PC-3 (cell line): Measurements from ENCODE around the gene EPHA7. TPM values are rescaled to one million over a fixed set of nuclear protein-coding genes. Genes with fewer than 3 reads are reported as not detected.

Experiments used
- ATAC-seq: fragments of 200-7000 bp; cut with Tn5 transposase; 2 replicates; pipeline ENCODE4 v1.9.1; 2020; ENCODE audit warnings: mild to moderate bottlenecking, moderate library complexity
- BruUV-seq: library from RNA; stranded (reverse); fragments of 400-500 nt; replicated peaks from 2 replicates; lab custom pipeline; 2021; lab: Mats Ljungman, UMichigan
- CTCF ChIA-PET: fragments of 300-600 bp; sonication (Branson Sonifier 250); formaldehyde crosslinking; loops from one replicate; lab custom pipeline; 2022; ENCODE audit warnings: antibody characterized with exemption; lab: Charles Lee
- POLR2A ChIA-PET: fragments of 300-600 bp; sonication (Branson Sonifier 250); formaldehyde crosslinking; loops from one replicate; lab custom pipeline; 2022; ENCODE audit warnings: antibody characterized with exemption; ENCODE audit not compliant: unreplicated experiment; lab: Charles Lee
- DNase-seq: peaks from one replicate; pipeline ENCODE4 v3.0.0-alpha.2; 2015
- H2AFZ ChIP-seq: fragments of 300-600 bp; sonication (generic); 2 replicates; pipeline ENCODE4 v1.6.0; 2016; ENCODE audit warnings: antibody characterized with exemption, low read length
- H3F3A ChIP-seq: fragments of 300-600 bp; sonication (generic); one replicate; pipeline ENCODE4 v1.6.0; 2017; ENCODE audit warnings: antibody characterized with exemption, low read length, control low read depth, mild to moderate bottlenecking; ENCODE audit not compliant: unreplicated experiment
- H3K27ac ChIP-seq: fragments of 300-600 bp; sonication (generic); 2 replicates; pipeline ENCODE4 v1.5.1; 2016; ENCODE audit warnings: mild to moderate bottlenecking, low read length
- H3K27me3 ChIP-seq: fragments of 300-600 bp; sonication (generic); 2 replicates; pipeline ENCODE4 v1.6.1; 2016; ENCODE audit warnings: low read length, mixed read lengths
- H3K36me3 ChIP-seq: fragments of 300-600 bp; sonication (generic); 2 replicates; pipeline ENCODE4 v1.6.1; 2016; ENCODE audit warnings: low read depth, mixed run types, low read length, mixed read lengths
- H3K4me1 ChIP-seq: fragments of 300-600 bp; sonication (generic); 2 replicates; pipeline ENCODE4 v1.5.1; 2016; ENCODE audit warnings: low read length; ENCODE audit not compliant: insufficient read depth
- H3K4me2 ChIP-seq: fragments of 300-600 bp; sonication (generic); 2 replicates; pipeline ENCODE4 v1.6.0; 2016; ENCODE audit warnings: low read length
- H3K4me3 ChIP-seq: fragments of 300-600 bp; sonication (generic); 2 replicates; pipeline ENCODE4 v1.5.1; 2016; ENCODE audit warnings: mild to moderate bottlenecking, low read length, mixed read lengths
- H3K79me2 ChIP-seq: fragments of 300-600 bp; sonication (generic); 2 replicates; pipeline ENCODE4 v1.6.1; 2017; ENCODE audit warnings: low read length, mixed read lengths
- H3K9ac ChIP-seq: fragments of 300-600 bp; sonication (generic); 2 replicates; pipeline ENCODE4 v1.6.0; 2016; ENCODE audit warnings: mild to moderate bottlenecking, low read length
- H3K9me2 ChIP-seq: fragments of 300-600 bp; sonication (generic); replicated peaks from 2 replicates; pipeline ENCODE4 v1.6.1; 2016; ENCODE audit warnings: mixed run types, low read length, mixed read lengths
- H3K9me3 ChIP-seq: fragments of 300-600 bp; sonication (generic); 2 replicates; pipeline ENCODE4 v1.6.1; 2016; ENCODE audit warnings: low read length, mixed read lengths
- H4K20me1 ChIP-seq: fragments of 300-600 bp; sonication (generic); 2 replicates; pipeline ENCODE4 v1.6.1; 2016; ENCODE audit warnings: low read length, mixed read lengths
- EZH2 ChIP-seq: fragments of 300-600 bp; sonication (generic); IDR thresholded peaks from one replicate; pipeline ENCODE4 v1.6.1; 2017; ENCODE audit warnings: antibody characterized with exemption, mild to moderate bottlenecking, low read length; ENCODE audit not compliant: unreplicated experiment
- EZH2phosphoT487 ChIP-seq: fragments of 300-600 bp; sonication (generic); IDR thresholded peaks from 2 replicates; pipeline ENCODE4 v1.6.1; 2018; ENCODE audit warnings: mild to moderate bottlenecking, antibody characterized with exemption, low read length, borderline replicate concordance
- intact Hi-C: fragments of 100-400 bp; cut with micrococcal nuclease; formaldehyde crosslinking; loops from 2 replicates; pipeline ENCODE4 v1.9.0; 2023
- total RNA-seq: library from RNA; depleted of rRNA; stranded (reverse); fragments of >200 nt; gene quantifications from 2 replicates; pipeline ENCODE4 v1.2.3, GENCODE V29; 2014
- TF ChIP-seq, protein P1 (sequence below): fragments of 300-600 bp; sonication (generic); conservative IDR thresholded peaks from 2 replicates; pipeline ENCODE4 v1.5.1; 2017; ENCODE audit warnings: antibody characterized with exemption, low read depth, mild to moderate bottlenecking, low read length

EPHA7 gene
- total RNA-seq, 1 experiment from 2014 or later: 1.4 TPM

DNA sequence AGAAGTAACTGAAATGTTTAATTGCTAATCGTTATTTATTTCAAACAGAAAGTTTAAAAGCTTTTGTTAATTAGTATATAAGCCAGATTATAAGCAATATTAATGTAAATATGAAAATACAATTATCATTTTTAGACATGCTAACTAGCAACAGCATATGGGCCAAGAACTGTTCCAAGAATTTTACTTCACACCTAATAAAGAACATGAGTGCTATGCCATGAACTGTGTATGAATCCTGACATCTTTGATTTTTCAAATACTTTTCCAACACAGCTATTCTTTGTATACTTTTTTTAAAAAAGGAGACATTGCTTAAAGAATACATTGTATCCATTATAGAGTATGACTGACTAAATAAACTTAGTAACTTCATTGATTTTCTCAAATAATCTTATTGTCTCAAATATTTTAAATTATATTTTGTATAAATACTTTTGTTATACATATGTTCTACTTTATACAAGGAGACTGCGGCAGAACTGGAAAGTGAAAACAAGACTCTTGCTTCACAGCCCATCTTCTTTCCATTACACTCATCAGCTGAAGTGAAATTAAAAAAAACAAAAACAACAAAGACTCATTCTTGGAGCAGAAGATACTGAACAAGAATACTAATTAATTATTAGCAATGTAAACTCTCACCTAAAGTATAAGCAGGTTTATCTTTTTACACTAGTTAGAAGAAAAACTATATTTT lies 89.9 kb downstream of the EPHA7 start:
- H3K27me3 ChIP-seq: no peaks in the 10 kb centered on the region
- intact Hi-C loops: no loop called here

DNA sequence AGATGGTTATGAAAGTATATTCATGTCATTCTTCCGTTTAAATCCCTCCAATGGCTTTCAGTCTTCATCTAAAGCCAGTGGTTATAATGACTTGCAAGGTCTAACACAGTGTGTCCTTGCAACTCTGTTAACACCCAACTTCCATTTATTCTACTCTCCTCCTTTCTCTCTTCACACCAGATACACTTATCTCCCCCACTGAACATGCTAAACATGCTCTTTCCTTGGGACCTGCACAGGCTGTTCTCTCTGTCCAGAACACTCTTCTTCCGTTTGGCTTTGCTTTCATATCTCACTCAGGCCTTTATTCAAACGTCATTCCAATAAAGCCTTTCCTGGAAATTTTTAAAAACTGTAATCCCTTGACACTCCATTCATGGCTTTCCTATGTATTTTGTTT lies 91.5 kb downstream of the EPHA7 start:
- intact Hi-C loops: no loop called here
- DNase-seq: no peak
- no peak for ATAC-seq
- CTCF ChIA-PET: no interaction called here
- Histone ChIP-seq H3K9me2 (no peaks in the 10 kb centered on the region), H3K4me3 (no peak overlapping the region), H2AFZ (no peak overlapping the region), H3K27me3 (no peaks in the 10 kb centered on the region), H3K4me2 (no peak overlapping the region), H3F3A (no peaks in the 10 kb centered on the region), H3K79me2 (no peaks in the 10 kb centered on the region), H3K9me3 (no peaks in the 10 kb centered on the region), H3K27ac (no peak overlapping the region), H3K9ac (no peak overlapping the region), H3K36me3 (no peaks in the 10 kb centered on the region), H4K20me1 (no peaks in the 10 kb centered on the region), H3K4me1 (no peaks in the 10 kb centered on the region)
- BruUV-seq: no TSS peak
- POLR2A ChIA-PET: no interaction called here
- TF ChIP-seq EZH2phosphoT487 (no peak), EZH2 (no peak)
- TF ChIP-seq, protein P1, sequence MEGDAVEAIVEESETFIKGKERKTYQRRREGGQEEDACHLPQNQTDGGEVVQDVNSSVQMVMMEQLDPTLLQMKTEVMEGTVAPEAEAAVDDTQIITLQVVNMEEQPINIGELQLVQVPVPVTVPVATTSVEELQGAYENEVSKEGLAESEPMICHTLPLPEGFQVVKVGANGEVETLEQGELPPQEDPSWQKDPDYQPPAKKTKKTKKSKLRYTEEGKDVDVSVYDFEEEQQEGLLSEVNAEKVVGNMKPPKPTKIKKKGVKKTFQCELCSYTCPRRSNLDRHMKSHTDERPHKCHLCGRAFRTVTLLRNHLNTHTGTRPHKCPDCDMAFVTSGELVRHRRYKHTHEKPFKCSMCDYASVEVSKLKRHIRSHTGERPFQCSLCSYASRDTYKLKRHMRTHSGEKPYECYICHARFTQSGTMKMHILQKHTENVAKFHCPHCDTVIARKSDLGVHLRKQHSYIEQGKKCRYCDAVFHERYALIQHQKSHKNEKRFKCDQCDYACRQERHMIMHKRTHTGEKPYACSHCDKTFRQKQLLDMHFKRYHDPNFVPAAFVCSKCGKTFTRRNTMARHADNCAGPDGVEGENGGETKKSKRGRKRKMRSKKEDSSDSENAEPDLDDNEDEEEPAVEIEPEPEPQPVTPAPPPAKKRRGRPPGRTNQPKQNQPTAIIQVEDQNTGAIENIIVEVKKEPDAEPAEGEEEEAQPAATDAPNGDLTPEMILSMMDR: no peak

More for the DNA sequence above, 89.9 kb downstream of the EPHA7 start:
- no peak overlapping the region for H3K4me3 ChIP-seq
- CTCF ChIA-PET: no interaction called here
- no peaks in the 10 kb centered on the region for H4K20me1 ChIP-seq
- no peaks in the 10 kb centered on the region for H3K9me3 ChIP-seq
- no peaks in the 10 kb centered on the region for H3K4me1 ChIP-seq
- ATAC-seq (no peak), DNase-seq (no peak)
- BruUV-seq: no TSS peak
- no peak overlapping the region for H3K9ac ChIP-seq
- H3K79me2 ChIP-seq: no peaks in the 10 kb centered on the region
- POLR2A ChIA-PET: no interaction called here
- no peaks in the 10 kb centered on the region for H3K36me3 ChIP-seq
- TF ChIP-seq EZH2 (no peak), EZH2phosphoT487 (no peak)
- TF ChIP-seq, protein P1: no peak
- no peak overlapping the region for H2AFZ ChIP-seq
- no peaks in the 10 kb centered on the region for H3K9me2 ChIP-seq
- no peak overlapping the region for H3K27ac ChIP-seq
- no peaks in the 10 kb centered on the region for H3F3A ChIP-seq
- no peak overlapping the region for H3K4me2 ChIP-seq

DNA sequence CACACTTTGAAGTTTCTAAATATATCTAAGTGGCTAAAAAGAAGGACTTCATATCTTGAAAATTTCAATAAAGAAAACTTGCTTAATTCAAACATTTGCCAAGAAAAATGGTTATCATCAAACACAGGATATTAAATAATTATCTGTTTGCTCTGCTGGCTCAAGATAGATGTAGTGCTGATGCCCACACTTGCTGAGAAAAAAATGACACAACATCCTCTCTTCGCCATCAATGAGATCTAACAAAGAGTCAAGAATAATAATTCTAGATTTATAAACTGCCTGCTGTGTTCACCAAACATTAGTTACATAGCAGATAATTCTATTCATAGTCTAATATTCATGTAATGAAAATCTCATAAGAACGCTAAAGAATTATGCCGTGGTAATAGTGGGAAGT lies 93.6 kb downstream of the EPHA7 start:
- CTCF ChIA-PET: no interaction called here
- Histone ChIP-seq H3K9ac (no peak overlapping the region), H2AFZ (no peak overlapping the region), H3K9me3 (no peaks in the 10 kb centered on the region), H3K4me1 (no peaks in the 10 kb centered on the region), H3F3A (no peaks in the 10 kb centered on the region), H3K4me2 (no peak overlapping the region), H3K4me3 (no peak overlapping the region), H3K27me3 (no peaks in the 10 kb centered on the region), H4K20me1 (no peaks in the 10 kb centered on the region), H3K36me3 (no peaks in the 10 kb centered on the region), H3K27ac (no peak overlapping the region), H3K9me2 (no peaks in the 10 kb centered on the region), H3K79me2 (no peaks in the 10 kb centered on the region)
- POLR2A ChIA-PET: no interaction called here
- intact Hi-C loops: no loop called here
- TF ChIP-seq EZH2phosphoT487: no peak
- TF ChIP-seq EZH2: no peak
- TF ChIP-seq, protein P1: no peak
- DNase-seq: no peak
- no TSS peak for BruUV-seq
- no peak for ATAC-seq
